ENCODE measurements around the gene CILP2.

CILP2 gene

GRCh38 chr19:19551853-19552192 lies 13.8 kb downstream of the CILP2 start:
- no peak for TF ChIP-seq CTCF (IDR thresholded peaks at IDR 0.05; ENCODE audit: control insufficient read depth, extremely low read depth, insufficient read depth)
- no peak for DNase-seq (ENCODE audit: low read depth)
- no peak overlapping the region for H3K4me3 ChIP-seq (ENCODE audit: low read depth, low read length)

GRCh38 chr19:19552798-19553197 lies 14.7 kb downstream of the CILP2 start:
- no peak overlapping the region for H3K4me3 ChIP-seq (ENCODE audit: low read depth, low read length)
- peak; percentile 13; the same call in 1 of the 2 replicates for TF ChIP-seq CTCF (IDR thresholded peaks at IDR 0.05; ENCODE audit: control insufficient read depth, extremely low read depth, insufficient read depth)
- no peak for DNase-seq (ENCODE audit: low read depth)

- TF ChIP-seq CTCF (IDR thresholded peaks at IDR 0.05; ENCODE audit: control insufficient read depth, extremely low read depth, insufficient read depth) = no peak
- no peak overlapping the region for H3K4me3 ChIP-seq (ENCODE audit: low read depth, low read length)
- no peak for DNase-seq (ENCODE audit: low read depth)
These were observed 15.6 kb downstream of the CILP2 start for GRCh38 chr19:19553670-19554069.

GRCh38 chr19:19554074-19555023 lies 16.3 kb downstream of the CILP2 start:
- H3K4me3 ChIP-seq (ENCODE audit: low read depth, low read length) = no peak overlapping the region
- DNase-seq (ENCODE audit: low read depth) = no peak
- TF ChIP-seq CTCF (IDR thresholded peaks at IDR 0.05; ENCODE audit: control insufficient read depth, extremely low read depth, insufficient read depth) = peak; percentile 72

- TF ChIP-seq CTCF (IDR thresholded peaks at IDR 0.05; ENCODE audit: control insufficient read depth, extremely low read depth, insufficient read depth) = no peak
- no peak for DNase-seq (ENCODE audit: low read depth)
- H3K4me3 ChIP-seq (ENCODE audit: low read depth, low read length) = no peak overlapping the region
These were observed 20.0 kb downstream of the CILP2 start for GRCh38 chr19:19558055-19558454.

- DNase-seq (ENCODE audit: low read depth) = no peak
- no peak for TF ChIP-seq CTCF (IDR thresholded peaks at IDR 0.05; ENCODE audit: control insufficient read depth, extremely low read depth, insufficient read depth)
- no peak overlapping the region for H3K4me3 ChIP-seq (ENCODE audit: low read depth, low read length)
These were observed 20.6 kb downstream of the CILP2 start for GRCh38 chr19:19558636-19559035.

- no peak for DNase-seq (ENCODE audit: low read depth)
These were observed 21.9 kb downstream of the CILP2 start for GRCh38 chr19:19559931-19560330.

More at GRCh38 chr19:19559931-19560330, 21.9 kb downstream of the CILP2 start:
- TF ChIP-seq CTCF (IDR thresholded peaks at IDR 0.05; ENCODE audit: control insufficient read depth, extremely low read depth, insufficient read depth) = no peak
- H3K4me3 ChIP-seq (ENCODE audit: low read depth, low read length) = no peak overlapping the region
